DMS 273 (cell line): ENCODE measurements around the gene CLK2.

Experiments used
- DNase-seq: peaks from one replicate; lab custom pipeline; 2025; ENCODE audit not compliant: unreplicated experiment; lab: John Stamatoyannopoulos, UW

CLK2 gene

GRCh38 chr1:155273343-155274245, at the start of gene CLK2:
CLK2 (minus strand) TSS chr1:155273504; CDS start chr1:155270977, 2,527 bp downstream.
- peak; percentile 99 for DNase-seq

GRCh38 chr1:155322571-155322952, 49.3 kb upstream of the CLK2 start:
- peak; percentile 64 for DNase-seq

- DNase-seq: peak; percentile 47
Measured at GRCh38 chr1:155321639-155322503, 48.6 kb upstream of the CLK2 start.

GRCh38 chr1:155320661-155321617, 47.6 kb upstream of the CLK2 start, which contains the start of gene RUSC1:
RUSC1 (plus strand) TSS chr1:155320894; CDS start chr1:155321774, 880 bp downstream.
- DNase-seq: peak; percentile 56

GRCh38 chr1:155320252-155320651, 46.9 kb upstream of the CLK2 start:
- no peak for DNase-seq

GRCh38 chr1:155319536-155319935, 46.2 kb upstream of the CLK2 start:
- no peak for DNase-seq

GRCh38 chr1:155318082-155318481, 44.8 kb upstream of the CLK2 start:
- no peak for DNase-seq

- DNase-seq: no peak
Measured at GRCh38 chr1:155316922-155317321, 43.6 kb upstream of the CLK2 start.

GRCh38 chr1:155313261-155313660, 40.0 kb upstream of the CLK2 start:
- no peak for DNase-seq

- peak; percentile 39 for DNase-seq
Measured at GRCh38 chr1:155309423-155310021, 36.2 kb upstream of the CLK2 start.

GRCh38 chr1:155308493-155309422, 35.5 kb upstream of the CLK2 start, which contains the start of gene FDPS:
FDPS (plus strand) TSS chr1:155308866; CDS start chr1:155309790, 924 bp downstream.
- peak; percentile 99 for DNase-seq

GRCh38 chr1:155307247-155307740, 34.0 kb upstream of the CLK2 start:
- peak; percentile 69 for DNase-seq

- no peak for DNase-seq
Measured at GRCh38 chr1:155305881-155306391, 32.6 kb upstream of the CLK2 start.

GRCh38 chr1:155304558-155305063, 31.3 kb upstream of the CLK2 start:
- no peak for DNase-seq

GRCh38 chr1:155301342-155301841, 28.1 kb upstream of the CLK2 start, which contains the start of gene PKLR:
PKLR (minus strand) TSS chr1:155301438; CDS start chr1:155301395, 43 bp downstream.
- DNase-seq: no peak

GRCh38 chr1:155300553-155301329, 27.4 kb upstream of the CLK2 start:
- no peak for DNase-seq

GRCh38 chr1:155300024-155300423, 26.7 kb upstream of the CLK2 start:
- DNase-seq: no peak
